ENCODE results near the gene PIGW.

- peak in 1 of 2 experiments; percentile 56; a peak in 1 of 3 replicates for TF ChIP-seq POLR2A (IDR thresholded peaks at IDR 0.05; ENCODE audit: control extremely low read depth in 1 of 2, low read depth in 2 of 2, low read length in 2 of 2)
- no peak for TF ChIP-seq CTCF (IDR thresholded peaks at IDR 0.05; ENCODE audit: control extremely low read depth in 1 of 3, insufficient read depth in 1 of 3, low read depth in 1 of 3, low read length in 3 of 3)
Observed at GRCh38 chr17:36545077-36545464, 10.3 kb downstream of the PIGW start.

Measured in H1 (cell line).